ENCODE results near the gene GOSR1.
"Not testable (repeated sequence)": the region's sequence is repeated elsewhere in the genome, so short reads cannot be mapped to it uniquely, and the experiment has no call there.

The GOSR1 gene

DNA sequence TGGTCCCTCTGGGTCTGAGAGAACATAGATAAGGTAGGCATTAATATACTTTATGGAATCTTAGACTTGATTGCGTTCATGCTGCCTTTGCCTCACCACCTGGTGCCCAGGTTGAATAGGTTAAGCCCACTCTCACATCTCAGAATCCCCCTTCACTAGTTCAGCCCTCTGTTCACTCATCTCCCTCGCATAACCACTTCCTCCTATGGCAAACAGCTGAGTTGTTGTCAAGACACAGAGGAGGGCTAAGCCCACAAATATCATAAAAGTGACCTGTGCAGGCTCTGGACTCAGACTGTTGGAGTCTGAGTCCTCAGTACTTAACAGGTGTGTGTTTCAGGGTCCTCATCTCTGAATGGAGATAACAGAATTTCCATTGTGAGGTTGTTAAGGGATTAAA lies 55.7 kb downstream of the GOSR1 start:
- TF ChIP-seq ZFX (IDR thresholded peaks at IDR 0.05), result no peak
- TF ChIP-seq, protein P1, sequence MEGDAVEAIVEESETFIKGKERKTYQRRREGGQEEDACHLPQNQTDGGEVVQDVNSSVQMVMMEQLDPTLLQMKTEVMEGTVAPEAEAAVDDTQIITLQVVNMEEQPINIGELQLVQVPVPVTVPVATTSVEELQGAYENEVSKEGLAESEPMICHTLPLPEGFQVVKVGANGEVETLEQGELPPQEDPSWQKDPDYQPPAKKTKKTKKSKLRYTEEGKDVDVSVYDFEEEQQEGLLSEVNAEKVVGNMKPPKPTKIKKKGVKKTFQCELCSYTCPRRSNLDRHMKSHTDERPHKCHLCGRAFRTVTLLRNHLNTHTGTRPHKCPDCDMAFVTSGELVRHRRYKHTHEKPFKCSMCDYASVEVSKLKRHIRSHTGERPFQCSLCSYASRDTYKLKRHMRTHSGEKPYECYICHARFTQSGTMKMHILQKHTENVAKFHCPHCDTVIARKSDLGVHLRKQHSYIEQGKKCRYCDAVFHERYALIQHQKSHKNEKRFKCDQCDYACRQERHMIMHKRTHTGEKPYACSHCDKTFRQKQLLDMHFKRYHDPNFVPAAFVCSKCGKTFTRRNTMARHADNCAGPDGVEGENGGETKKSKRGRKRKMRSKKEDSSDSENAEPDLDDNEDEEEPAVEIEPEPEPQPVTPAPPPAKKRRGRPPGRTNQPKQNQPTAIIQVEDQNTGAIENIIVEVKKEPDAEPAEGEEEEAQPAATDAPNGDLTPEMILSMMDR (conservative IDR thresholded peaks at IDR 0.05), result no peak
- H3K27ac ChIP-seq, result no peak overlapping the region

DNA sequence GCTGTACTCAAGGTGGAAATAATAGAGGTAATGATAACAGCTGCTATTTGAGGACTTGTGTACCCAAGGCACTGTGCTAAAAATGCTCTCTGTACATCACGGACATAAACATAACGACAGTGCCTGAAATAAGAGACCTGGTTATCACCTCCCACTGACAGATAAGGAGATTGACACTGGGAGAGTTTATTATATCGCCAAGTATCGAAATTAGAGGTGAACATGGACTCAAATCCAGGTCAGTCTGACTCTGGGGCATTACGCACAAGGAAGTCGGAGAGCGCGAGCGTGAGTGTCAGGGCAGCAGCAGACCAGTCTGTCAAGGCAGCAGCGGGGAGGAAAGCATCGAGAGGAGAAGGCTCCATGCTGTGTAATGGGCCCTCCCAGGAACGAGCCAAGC lies 57.1 kb downstream of the GOSR1 start:
- TF ChIP-seq, protein P1 (conservative IDR thresholded peaks at IDR 0.05), result no peak
- no peak for TF ChIP-seq ZFX (IDR thresholded peaks at IDR 0.05)
- no peak overlapping the region for H3K27ac ChIP-seq

DNA sequence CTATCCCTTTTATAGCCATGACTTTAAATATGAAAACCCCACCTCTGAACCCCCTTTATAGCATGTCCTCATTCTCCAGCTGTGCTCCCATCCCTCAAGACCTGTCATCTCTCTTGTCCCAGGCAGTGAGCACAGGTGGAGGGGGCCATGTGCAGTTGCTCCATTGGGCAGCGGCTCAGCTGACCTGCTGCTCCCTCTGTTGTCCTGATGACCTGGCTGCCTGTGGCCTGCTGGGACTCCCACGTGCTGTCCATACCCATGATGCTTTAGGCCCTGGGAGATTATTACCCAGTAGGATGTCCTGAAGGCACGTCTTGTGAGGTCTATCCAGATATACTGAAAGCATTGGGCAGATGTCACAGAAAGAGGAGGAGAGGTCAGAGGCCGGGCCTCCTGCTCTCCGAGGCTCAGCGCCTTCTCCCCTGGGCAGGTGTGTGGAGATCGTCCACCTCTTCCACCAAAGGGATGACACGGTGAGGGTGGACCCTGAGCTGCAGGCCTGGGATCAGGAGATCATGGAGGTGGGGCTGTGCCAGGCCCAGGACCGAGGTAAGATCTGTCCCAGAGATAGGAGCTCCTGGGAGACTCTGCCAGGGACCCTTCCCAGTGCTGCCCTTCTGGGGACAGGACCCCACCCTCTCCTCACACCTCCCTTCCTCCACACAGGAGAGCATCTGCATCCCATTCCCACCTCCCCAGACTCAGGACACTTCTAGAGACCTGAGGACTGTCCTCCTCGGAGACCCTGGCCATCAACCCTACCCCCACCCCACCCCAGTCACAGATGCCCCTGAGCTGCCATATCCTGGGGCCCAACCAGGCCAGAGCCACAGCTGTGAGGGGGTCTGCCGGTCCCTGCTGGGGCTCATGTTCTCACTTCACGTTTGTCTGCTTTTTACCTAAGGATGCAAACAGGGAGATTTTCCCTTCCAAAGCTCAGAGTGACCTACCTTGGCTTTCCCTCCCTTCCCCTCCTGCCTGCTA lies 58.0 kb downstream of the GOSR1 start:
- H3K27ac ChIP-seq, result no peak overlapping the region
- TF ChIP-seq ZFX (IDR thresholded peaks at IDR 0.05), result no peak
- TF ChIP-seq, protein P1 (conservative IDR thresholded peaks at IDR 0.05), result no peak

DNA sequence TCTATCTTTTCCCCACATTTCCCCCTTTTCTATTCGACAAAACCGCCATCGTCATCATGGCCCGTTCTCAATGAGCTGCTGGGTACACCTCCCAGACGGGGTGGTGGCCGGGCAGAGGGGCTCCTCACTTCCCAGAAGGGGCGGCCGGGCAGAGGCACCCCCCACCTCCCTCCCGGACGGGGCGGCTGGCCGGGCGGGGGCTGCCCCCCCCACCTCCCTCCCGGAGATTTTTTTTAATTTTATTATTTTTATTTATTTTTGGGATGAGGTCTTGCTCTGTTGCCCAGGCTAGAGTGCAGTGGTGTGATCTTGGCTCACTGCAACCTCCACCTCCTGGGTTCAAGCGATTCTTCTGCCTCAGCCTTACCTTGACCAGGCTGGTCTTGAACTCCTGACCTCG lies 59.6 kb downstream of the GOSR1 start:
- H3K27ac ChIP-seq, result not testable (repeated sequence)

DNA sequence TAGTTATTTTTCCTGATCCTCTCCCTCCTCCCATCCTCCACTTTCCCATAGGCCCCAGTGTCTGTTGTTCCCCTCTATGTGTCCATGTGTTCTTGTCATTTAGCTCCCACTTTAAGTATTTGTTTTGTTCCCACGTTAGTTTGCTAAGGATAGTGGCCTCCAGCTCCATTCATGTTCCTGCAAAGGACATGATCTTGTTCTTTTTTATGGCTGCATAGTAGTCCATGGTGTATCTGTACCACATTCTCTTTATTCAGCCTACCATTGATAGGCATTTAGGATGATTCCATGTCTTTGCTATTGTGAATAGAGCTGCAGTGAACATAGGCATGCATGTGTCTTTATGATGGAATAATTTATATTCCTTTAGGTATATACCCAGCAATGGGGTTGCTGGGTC lies 60.5 kb downstream of the GOSR1 start:
- not testable (repeated sequence) for H3K27ac ChIP-seq

DNA sequence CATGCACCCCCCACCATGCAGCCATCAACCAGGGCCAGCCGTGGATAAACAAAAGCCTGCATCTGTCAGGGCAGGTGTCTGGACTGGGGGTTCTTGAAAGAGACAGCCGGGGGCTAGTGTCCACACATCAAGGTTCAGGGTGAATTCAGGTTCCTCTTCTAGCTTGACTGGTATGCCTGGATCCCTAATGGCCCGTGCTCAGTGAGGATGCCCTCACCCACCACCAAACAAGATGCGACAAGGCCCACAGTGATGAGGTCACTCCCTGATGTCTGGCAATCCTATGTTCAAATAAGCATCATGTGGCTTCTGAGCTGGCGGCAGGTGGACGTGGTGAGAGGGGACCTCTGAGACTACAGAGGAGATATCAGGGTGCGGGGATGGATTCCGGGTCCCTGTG lies 64.6 kb downstream of the GOSR1 start:
- H3K27ac ChIP-seq, result no peak overlapping the region
- TF ChIP-seq ZFX (IDR thresholded peaks at IDR 0.05), result no peak
- TF ChIP-seq, protein P1 (conservative IDR thresholded peaks at IDR 0.05), result no peak

DNA sequence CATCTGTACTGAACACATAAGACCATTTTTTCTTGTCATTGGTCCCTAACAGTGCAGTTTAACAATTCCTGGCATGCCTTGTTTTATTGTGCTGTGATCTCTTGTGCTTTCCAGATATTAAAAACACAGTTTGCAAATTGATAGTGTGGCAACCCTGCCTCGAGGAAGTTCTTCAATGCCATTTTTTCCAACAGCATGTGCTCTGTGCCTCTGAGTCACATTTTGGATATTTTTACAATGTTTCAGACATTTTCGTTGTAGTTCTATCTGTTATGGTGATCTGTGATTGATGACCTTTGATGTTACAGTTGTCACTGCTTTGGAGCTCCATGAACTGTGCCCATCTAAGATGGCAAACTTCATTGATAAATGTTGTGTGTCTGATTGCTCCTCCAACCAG lies 66.2 kb downstream of the GOSR1 start:
- H3K27ac ChIP-seq, result no peak overlapping the region
- TF ChIP-seq, protein P1 (conservative IDR thresholded peaks at IDR 0.05), result no peak
- no peak for TF ChIP-seq ZFX (IDR thresholded peaks at IDR 0.05)

DNA sequence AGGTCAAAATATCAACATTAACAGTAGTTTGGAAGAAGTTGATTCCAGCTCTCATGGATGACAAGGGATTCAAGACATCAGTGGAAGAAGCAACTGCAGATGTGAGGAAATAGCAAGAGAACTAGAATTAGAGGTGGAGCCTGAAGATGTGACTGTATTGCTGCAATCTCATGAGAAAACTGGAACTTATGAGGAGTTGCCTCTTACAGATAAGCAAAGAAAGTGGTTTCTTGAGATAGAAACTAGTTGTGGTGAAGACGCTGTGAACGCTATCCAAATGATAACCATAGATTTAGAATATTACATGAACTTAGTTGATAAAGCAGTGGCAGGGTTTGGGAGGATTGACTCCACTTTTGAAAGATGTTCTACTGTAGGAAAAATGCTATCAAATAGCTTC lies 67.8 kb downstream of the GOSR1 start:
- TF ChIP-seq, protein P1 (conservative IDR thresholded peaks at IDR 0.05), result no peak
- no peak for TF ChIP-seq ZFX (IDR thresholded peaks at IDR 0.05)

More for the DNA sequence above, 67.8 kb downstream of the GOSR1 start:
- no peak overlapping the region for H3K27ac ChIP-seq

All from C4-2B (cell line).